AML-193 (cell line): ENCODE results near the gene UFSP1.

Experiments
- DNase-seq, 2 experiments: peaks; one replicate each; lab custom pipeline; 2025; lab: John Stamatoyannopoulos, UW

The UFSP1 gene

DNA sequence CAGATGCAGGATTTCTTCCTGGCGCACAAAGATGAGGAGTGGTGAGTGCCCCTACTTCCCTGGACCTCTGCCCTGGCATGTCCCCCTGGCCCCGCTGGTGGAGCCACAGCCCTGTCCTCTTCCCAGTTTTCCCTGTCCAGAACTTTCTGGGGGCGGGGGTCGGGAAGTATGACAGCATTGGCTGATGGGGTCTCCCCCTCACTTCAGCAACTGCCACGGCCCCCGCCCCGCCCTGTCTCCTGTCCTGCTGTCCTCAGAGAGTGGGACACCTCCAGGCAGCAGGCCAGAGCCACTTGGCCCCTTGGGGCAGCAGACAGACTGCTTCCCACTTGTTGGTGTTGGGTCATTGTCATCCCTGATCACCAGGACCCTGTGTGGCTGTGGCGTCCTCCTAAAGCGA is 7.3 kb downstream of the UFSP1 start:
- no peak for DNase-seq

DNA sequence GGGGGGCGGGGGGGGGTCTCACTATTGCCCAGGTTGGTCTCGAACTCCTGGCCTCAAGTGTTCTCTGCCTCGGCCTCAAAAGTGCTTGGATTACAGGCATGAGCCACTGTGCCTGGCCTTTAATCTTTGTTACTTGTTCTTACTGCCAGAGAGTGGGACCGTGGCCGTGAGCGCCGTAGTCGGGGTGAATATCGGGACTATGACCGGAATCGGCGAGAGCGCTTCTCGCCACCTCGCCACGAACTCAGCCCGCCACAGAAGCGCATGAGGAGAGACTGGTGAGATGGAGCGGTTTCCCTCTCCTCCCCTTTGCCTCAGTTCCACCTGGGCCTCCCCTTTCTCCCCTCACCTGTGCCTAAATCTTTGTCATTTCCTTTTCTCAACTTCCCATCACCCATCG is 8.4 kb downstream of the UFSP1 start:
- no peak for DNase-seq

DNA sequence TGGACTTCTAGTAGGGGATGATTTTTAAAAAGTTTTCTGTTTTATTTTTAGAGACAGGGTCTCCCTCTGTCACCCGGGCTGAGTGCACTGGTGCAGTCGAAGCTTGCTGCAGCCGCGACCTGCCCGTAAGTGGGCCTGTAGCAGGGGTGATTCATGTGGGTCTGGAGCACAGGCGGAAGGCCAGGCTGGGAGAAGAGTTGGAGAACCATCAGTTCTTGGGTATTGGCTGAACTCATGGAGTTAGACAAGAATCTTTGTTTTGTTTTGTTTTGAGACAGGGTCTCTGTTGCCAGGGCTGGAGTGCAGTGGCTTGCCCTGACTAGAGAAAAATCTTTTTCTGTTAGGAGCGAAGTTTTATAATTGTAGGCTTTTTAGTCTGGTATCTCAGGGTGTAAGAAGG is 8.9 kb downstream of the UFSP1 start:
- DNase-seq: no peak

DNA sequence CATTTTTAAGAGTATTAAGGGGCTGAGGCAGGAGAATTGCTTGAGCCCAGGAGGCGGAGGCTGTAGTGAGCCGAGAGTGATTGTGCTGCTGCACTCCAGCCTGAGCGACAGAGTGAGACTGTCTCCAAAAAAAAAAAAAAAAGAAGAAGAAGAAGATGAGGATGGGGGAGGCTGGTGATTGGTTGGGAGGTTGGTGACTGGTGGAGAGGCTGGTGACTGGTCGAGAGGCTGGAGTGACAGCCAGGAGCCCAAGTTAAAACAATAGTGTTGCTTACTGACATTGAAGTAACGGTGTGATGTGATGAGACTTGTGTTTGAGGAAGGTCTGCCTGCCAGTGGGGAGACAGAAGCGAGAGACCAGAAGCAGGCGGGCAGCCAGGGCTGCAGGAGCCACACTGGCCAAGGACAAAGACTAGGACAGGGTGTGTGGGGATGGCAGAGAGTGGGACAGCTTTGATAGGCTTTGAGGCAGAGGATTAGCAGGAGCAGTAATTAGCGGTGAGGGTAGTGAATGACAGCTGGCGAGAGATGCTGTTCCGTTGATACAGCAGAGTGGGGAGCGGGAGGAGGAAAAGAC is 9.7 kb downstream of the UFSP1 start:
- no peak for DNase-seq

DNA sequence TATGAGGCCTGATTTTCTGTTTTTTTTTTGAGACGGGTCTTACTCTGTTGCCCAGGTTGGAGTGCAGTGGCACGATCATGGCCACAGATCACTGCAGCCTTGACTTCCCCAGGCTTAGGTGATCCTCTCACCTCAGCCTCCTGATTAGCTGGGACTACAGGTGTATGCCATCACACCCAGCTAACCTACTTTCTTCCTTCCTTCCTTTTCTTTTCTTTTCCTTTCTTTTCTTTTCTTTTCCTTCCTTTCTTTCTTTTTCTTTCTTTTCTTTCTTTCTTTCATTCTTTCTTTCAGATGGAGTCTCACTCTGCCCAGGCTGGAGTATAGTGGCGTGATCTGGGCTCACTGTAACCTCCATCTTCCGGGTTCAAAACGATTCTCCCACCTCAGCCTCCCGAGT is 10.8 kb downstream of the UFSP1 start:
- DNase-seq: no peak

DNA sequence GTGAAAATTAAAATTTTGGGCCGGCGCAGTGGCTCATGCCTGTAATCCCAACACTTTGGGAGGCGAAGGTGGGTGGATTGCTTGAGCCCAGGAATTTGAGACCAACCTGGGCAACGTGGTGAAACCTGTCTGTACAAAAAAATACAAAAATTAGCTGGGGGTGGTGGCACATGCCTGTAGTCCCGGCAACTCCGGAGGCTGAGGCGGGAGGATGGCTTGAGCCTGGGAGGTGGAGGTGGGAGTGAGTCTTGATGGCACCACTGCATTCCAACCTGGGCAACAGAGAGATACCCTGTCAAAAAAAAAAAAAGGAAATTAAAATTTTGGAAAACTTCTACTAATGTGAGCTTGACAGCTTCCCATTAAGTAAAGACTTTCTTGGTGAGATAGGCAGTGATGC is 11.5 kb downstream of the UFSP1 start:
- no peak for DNase-seq

DNA sequence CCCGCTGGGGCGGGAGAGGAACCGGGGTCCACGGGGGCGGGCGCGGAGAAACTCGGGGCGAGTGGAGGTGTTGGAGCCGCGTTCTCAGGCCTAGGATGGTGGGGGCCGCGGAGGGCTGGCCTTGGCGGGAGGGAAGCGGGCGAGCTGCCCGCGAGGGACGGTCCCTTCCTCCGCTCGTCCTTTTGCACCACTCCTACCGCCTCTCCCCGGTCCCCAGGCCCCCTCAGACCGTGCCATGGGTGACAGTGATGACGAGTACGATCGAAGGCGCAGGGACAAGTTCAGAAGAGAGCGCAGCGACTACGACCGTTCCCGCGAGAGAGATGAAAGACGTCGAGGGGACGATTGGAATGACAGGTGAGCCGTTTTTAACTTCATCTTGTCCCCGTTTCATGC is 14.2 kb downstream of the UFSP1 start:
- DNase-seq: peak in 1 of 2 experiments; percentile 9

DNA sequence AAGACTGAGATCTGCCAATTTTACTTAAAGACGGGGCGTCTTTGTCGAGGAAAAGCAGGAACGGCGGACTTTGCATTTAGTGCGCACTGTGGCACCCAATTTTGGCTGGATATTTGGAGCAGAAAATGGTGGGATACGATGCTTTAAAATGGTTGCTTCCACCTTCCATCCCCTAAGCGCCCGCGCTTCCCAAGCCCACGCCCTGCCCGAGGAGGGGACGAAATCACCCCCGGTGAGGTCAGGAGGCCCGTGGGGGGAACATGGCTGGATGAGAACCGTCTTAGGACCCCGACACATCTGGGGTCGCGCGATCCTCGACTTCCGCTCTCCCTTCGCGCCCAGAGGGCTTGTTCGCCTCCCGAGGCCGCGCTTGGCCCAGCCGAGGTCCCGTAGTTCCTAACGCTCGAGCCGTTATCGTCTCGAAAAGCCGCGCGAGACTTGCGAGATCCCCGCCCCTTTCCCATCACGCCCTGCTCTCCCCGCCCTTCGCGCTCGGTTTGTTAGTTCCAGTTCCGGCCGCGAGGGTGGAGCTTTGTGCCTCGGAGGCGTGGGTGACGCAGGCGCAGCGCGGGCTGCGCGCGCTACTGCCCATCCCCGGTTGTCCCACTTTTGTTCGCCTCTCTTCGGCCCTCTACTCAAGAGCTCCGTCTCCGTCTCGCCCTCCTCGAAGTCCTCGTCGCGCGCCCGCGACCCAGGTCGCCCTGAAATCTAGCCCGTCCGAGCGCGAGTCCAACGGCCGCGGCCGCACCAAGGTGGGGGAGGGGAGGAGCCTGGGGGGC is 14.7 kb downstream of the UFSP1 start, which contains the start of gene SRRT:
SRRT (plus strand) TSS at position 527 of the 779 bp plus-strand sequence. CDS start 488 bp downstream, outside the sequence.
- peak; percentile 91 to 93 for DNase-seq

DNA sequence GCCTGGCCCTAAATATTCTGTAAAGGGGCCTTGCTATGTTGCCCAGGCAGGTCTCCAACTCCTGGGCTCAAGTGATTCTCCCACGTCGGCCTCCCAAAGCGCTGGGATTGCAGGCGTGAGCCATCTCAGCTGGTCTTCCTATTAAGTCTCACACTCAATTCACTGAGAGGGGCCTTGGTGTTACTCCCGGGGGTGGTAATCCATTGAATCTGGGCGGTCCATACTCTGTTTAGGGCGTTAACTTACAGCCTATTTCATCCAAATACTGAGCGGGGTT is 15.3 kb downstream of the UFSP1 start:
- DNase-seq: no peak

DNA sequence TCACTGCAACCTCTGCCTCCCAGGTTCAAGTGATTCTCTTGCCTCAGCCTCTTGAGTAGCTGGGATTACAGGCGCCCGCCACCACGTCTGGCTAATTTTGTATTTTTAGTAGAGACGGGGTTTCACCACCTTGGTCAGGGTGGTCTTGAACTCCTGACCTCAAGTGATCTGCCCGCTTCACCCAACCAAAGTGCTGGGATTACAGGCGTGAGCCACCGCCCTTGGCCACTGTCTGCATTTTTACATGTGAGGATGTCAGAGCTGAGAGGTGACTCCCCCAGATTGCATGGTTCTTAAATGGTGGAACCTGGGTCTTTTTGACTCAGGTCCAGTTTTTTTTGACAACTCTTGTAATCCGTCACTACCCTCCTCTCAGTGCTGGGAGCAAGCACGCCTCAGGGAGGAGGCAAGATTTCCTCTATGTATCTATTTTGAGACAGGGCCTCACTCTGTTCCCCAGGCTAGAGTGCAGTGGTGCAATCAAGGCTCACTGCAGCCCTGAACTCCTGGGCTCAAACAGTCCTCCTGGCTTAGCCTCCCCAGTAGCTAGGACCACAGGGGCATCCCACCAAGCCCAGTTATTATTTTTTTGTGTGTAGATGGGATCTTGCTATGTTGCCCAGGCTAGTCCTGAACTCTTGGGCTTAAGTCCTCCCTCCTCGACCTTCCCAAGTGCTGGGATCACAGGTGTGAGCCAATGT is 15.8 kb downstream of the UFSP1 start:
- no peak for DNase-seq

DNA sequence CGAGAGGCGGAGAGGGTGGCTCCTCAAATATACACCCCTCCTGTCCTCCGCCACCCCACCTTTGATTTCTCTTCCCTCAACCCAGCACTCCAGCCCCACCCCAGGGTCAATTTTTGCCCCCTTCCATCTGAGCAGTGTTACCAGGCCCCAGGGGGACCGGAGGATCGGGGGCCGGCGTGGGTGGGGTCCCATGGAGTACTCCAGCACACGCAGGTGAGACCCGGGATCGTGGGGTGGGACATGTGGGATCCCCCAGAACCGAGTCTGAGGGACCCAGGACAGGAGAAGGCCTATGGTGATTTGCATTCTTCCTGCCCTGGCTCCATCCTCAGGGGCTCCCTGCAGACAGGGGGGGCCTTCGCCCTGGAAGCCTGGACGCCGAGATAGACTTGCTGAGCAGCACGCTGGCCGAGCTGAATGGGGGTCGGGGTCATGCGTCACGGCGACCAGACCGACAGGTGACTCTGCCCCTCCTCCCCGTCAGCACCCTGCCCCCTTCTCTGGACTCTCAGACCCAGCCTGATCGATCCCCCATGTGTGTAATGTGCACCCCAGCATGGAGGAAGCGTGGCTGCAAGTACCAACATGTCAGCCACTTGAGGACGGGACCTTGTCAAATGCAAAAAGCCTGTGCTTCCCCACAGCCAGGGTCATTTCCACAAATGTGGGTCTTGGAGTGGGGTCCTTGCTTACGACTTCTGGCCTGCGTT is 21.6 kb downstream of the UFSP1 start:
- no peak for DNase-seq

DNA sequence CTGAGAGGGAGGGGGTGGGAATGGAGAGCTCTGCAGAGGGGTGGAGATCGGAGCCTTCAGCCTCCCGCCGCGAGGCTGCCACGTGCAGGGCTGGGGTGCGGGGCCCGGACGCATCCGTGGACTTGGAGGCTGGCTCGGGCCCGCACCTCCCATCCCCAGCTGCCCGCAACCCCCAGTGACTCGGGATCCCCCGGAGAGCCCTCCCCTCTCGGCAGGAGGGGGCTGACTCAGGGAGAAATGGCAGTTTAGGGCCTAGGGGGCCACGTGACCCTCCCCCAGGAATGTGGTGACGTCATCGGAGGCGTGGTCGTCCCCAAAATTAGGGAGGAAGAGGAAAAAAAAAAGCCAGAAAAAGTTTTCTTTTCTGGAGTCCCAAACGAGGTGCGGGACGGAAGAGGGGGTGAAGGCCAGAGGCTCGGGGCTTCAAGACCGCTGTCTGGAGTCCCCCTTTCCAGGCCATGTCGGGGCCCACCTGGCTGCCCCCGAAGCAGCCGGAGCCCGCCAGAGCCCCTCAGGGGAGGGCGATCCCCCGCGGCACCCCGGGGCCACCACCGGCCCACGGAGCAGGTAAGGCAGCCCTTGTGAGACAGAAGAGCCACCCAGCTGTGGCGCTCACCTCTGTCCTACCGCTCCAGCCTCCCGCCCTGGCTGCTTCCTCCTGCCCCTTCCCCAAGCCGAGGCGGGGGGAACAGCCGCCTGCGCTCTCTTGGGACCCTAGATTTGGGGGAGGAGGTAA is 22.3 kb downstream of the UFSP1 start, which contains the start of gene TRIP6:
TRIP6 (plus strand) TSS at position 348 of the 736 bp plus-strand sequence; CDS start at position 459, 111 bp downstream.
- no peak for DNase-seq

DNA sequence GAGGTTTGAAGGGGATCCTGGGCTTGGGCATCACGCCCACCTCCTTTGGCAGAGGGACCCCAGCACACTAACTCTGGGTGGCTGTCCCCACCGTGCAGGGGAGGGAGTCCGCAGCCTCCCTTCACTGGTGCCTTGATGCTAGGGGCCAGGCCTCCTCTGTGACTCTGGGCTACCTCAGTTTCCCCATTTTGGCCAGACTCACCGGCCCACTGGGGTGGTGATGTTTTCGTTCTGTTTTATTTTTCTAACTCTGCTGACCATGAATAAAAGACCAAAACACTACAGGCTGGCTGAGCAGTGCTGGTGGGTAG is 22.8 kb downstream of the UFSP1 start:
- DNase-seq: no peak

DNA sequence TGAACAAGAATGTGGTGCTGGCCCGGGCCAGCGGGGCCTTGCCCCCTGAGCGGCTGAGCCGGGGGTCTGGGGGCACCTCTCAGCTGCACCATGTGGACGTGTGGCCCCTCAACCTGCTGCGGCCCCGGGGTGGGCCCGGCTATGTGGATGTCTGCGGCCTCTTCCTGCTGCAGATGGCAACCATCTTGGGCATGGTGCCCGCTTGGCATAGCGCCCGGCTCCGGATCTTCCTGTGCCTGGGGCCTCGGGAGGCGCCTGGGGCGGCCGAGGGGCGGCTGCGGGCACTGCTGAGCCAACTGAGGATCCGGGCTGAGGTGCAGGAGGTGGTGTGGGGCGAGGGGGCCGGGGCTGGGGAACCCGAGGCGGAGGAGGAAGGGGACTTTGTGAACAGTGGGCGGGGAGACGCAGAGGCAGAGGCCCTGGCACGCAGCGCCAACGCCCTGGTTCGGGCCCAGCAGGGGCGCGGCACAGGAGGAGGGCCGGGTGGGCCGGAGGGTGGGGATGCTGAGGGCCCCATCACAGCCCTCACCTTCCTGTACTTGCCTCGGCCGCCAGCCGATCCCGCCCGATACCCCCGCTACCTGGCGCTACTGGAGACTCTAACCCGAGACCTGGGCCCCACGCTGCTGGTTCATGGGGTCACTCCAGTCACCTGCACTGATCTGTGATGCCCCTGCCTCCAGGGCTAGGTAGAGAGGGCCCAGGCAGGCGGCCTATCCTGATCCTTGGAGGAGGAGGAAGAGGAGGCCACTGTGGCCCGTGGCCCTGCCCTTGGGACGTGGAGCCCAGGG is 23.4 kb downstream of the UFSP1 start:
- DNase-seq: no peak

DNA sequence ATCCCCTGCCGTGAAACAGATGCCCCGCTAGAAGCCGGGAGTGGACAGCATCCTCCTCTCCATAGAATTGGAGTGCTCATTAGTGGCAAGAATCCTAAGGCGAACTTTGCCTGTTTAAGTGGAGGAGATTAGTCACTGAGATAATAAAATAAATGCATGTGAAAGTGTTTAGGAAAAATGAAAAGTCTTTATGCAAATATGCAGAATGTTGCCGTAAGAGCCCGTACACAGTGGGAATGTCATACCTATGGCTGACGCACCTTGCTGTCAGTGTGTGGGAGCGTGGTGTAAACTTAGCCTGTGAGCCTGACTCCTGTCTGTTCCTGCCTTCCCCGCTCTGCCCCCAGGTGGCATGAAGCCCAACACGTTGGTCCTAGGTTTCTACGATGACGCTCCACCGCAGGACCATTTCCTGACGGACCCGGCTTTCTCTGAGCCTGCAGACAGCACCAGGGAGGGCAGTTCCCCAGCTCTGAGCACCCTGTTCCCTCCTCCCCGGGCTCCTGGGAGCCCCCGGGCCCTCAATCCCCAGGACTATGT is 24.1 kb downstream of the UFSP1 start:
- DNase-seq: no peak

DNA sequence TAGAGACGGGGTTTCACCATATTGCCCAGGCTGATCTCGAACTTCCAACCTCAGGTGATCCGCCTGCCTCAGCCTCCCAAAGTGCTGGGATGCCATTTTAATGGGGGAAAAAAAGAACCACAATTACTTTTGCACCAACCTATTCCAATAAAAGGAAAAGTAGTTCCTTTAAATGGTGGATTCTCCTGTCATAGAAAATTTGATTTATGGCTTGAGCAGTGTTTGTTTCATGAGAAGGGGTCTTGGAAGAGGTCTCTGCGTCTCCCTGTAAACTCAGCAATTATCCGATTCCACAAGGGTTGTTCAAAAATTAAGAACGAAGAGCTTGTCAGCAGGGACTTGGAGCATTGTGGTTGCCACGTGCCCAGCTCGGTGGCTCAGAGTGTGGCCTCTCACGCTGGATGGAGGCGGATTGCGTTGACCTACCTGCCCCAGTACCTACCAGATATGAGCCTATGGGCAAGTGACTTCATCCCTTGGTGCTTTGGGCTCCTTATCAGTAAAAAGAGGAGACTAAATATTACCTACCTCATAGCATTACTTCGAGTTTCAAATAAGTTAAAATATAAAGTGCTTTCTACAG is 25.2 kb downstream of the UFSP1 start:
- DNase-seq: no peak

DNA sequence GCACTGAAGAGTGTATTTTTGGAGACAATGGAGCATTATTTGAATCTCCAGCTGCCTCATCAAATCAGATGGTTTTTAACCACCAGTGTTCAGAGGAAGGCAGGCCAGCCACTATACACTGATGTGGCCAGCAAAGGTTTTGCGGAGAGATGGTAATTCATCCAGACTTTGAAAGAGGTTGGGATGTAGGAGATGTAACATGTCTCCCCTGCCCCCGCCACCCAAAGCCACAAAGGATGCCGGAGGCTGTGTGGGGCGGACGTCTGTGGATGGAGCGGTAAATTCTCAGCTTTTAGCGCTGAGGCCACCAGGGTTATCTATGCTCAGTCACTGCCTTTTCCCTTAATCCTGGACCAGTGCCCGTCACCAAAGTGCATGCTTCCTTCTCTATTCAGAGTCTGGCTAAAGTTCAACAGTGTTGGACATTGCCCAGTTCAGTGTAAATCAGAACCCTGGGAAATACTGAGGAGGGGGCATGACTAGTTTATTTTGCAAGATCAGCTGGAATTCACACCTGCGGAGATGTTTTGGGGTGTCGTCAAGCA is 26.0 kb downstream of the UFSP1 start:
- peak; percentile 35 to 65 for DNase-seq

DNA sequence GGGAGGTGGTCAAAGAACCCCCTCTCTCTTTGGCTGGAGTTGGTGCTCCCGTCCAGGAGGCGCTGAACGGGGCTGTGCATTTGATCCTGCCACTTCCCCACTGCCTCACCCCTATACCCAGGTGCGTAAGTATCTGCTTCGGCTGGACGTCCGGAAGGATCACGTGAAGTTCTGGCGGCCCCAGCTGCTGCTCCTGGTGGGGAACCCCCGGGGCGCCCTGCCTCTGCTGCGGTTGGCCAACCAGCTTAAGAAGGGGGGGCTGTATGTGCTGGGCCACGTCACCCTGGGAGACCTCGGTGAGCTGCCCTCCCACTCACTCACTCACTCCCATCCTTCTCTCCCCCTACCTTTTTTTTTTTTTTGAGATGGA is 27.9 kb downstream of the UFSP1 start:
- DNase-seq: no peak

DNA sequence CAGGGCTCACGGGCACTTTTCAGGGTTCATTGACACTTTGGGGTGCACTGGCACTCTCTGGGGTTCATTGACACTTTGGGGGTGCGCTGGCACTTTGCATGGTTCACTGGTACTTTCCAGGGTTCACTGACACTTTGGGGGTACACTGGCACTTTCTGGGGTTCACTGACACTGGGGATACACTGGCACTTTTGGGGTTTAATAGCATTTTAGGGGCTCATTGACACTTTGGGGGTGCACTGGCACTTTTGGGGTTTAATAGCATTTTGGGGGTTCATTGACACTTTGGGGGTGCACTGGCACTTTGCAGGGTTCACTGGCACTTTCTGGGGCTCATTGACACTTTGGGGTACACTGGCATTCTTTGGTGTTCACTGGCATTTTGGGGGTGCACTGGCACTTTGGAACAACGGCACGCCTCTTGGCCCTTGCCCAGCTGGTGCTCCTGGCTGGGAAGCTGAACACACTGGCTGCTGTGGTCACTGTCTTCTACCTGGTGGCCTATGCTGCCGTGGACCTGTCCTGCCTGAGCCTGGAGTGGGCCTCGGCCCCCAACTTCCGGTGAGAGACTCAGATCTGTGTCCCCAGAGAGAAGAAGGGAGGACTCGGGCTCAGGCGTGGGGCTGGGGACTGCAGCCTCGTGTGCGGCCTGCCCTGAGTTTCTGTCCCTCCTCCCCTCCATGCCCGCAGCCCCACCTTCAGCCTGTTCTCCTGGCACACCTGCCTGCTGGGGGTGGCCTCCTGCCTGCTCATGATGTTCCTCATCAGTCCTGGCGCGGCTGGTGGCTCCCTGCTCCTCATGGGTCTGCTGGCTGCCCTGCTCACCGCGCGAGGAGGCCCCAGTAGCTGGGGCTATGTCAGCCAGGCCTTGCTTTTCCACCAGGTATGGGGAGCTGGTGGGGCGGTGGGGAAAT is 28.6 kb downstream of the UFSP1 start:
- DNase-seq: no peak
